SK-N-MC (cell line): ENCODE measurements around the gene VTCN1.

ENCODE experiments used
- EZH2 ChIP-seq: fragments of 200-600 bp; sonication (generic); IDR thresholded peaks from one replicate; pipeline ENCODE4 v1.6.1; 2017; ENCODE audit warnings: antibody characterized with exemption
- FOXP2 ChIP-seq: optimal IDR thresholded peaks from 2 replicates; pipeline ENCODE3; 2011; ENCODE audit warnings: mild to moderate bottlenecking, moderate library complexity; ENCODE audit not compliant: insufficient read depth; ENCODE audit errors: extremely low read length, control extremely low read depth
- POLR2AphosphoS5 ChIP-seq: IDR thresholded peaks from 2 replicates; pipeline ENCODE4 v1.6.1; 2012; ENCODE audit warnings: mild to moderate bottlenecking, low read depth, low read length, borderline replicate concordance

- TF ChIP-seq POLR2AphosphoS5 (no peak), EZH2 (no peak), FOXP2 (no peak)
These were observed 82.2 kb downstream of the VTCN1 start for GRCh38 chr1:117128323-117129079.
